ENCODE results near the gene NPEPPS.

The NPEPPS gene

DNA sequence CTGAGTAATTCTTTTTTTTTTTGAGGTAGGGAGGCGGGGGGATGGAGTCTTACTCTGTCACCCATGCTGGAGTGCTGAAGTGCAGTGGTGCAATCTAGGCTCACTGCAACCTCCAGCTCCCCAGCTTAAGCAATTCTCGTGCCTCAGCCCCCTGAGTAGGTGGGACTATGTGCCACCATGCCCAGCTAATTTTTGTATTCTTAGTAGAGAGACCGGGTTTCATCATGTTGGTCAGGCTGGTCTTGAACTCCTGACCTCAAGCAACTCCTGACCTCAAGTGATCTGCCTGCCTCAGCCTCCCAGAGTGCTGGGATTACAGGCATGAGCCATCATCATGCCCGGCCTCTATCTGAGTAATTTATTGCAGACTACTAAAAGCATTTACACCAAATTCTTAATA, 138.2 kb downstream of the NPEPPS start:
- no peak for DNase-seq

DNA sequence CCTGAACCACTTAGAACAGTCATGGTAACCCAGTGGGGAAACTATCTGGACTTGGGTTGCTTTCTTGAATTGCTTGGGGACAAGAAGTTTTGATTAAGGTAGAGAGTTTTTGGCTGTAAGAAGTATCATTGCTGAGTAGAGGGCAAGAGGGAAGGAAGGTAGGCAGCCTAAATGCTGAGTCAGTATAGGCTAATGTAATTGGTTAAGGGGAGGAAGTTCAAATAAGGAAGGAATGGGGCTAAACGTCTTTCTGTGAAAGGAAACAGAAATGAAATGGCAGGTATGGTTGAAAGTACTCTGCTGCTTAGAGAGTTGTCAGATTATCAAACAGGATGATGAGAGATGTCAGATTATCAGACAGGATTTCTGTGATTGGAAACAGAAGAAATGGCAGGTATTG, 139.2 kb downstream of the NPEPPS start:
- DNase-seq = no peak

All from NCI-H510A (cell line).